ENCODE measurements around the gene PARD3.

DNA sequence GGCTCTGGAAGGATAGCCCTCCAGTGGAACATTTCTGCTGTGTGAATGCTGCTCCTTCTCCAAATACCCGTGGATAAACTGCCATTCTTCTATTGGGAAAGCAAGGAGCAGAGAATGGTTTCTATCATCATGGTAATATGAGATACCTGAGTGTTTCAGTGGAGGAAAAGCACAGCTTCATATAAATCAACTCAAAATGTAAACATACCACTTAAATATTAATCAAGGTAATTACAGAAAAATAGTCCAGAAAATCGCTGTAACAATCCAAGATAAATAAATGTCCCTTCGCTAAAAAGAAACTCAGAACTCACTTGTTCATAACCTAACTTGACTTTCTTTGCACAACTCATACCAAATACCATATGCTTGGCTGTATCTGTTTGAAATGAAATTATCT, 635.8 kb downstream of the PARD3 start:
- TF ChIP-seq EZH2 (IDR thresholded peaks at IDR 0.05; ENCODE audit: low read length, unreplicated experiment): no peak
- TF ChIP-seq, protein P1, sequence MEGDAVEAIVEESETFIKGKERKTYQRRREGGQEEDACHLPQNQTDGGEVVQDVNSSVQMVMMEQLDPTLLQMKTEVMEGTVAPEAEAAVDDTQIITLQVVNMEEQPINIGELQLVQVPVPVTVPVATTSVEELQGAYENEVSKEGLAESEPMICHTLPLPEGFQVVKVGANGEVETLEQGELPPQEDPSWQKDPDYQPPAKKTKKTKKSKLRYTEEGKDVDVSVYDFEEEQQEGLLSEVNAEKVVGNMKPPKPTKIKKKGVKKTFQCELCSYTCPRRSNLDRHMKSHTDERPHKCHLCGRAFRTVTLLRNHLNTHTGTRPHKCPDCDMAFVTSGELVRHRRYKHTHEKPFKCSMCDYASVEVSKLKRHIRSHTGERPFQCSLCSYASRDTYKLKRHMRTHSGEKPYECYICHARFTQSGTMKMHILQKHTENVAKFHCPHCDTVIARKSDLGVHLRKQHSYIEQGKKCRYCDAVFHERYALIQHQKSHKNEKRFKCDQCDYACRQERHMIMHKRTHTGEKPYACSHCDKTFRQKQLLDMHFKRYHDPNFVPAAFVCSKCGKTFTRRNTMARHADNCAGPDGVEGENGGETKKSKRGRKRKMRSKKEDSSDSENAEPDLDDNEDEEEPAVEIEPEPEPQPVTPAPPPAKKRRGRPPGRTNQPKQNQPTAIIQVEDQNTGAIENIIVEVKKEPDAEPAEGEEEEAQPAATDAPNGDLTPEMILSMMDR (conservative IDR thresholded peaks at IDR 0.05; ENCODE audit: low read depth, low read length): no peak
